C4-2B (cell line): Measurements from ENCODE around the gene NDEL1.

Source experiments
- H3K27ac ChIP-seq: fragments of 450-650 bp; 2 replicates; pipeline ENCODE4 v1.5.1; 2017
- CTCF ChIP-seq: fragments of 450-650 bp; conservative IDR thresholded peaks from 2 replicates; pipeline ENCODE4 v1.5.1; 2017; ENCODE audit warnings: mild to moderate bottlenecking
- ZFX ChIP-seq: fragments of 450-650 bp; IDR thresholded peaks from 2 replicates; pipeline ENCODE4 v1.6.1; 2017

The NDEL1 gene

DNA sequence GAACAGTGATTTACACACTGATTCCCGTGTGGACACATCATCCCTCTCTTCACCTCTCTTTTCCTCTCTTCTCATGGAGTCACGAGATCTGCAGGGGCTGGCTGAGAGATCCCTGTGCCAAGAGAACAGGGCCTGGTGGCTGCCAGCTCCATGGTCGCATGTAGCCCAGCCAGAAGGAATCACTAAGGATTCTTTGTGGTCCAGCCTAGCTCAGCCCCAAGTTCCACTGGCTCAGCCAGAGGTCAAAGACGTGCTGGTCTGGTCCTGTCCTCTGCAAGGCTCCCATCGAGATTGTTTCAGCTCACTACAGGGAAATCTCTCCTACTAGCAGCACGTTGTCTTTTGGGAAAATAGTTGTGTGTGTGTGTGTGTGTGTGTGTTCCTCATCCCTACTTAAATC lies 66.4 kb downstream of the NDEL1 start:
- TF ChIP-seq CTCF (no peak), ZFX (no peak)
- no peak overlapping the region for H3K27ac ChIP-seq

DNA sequence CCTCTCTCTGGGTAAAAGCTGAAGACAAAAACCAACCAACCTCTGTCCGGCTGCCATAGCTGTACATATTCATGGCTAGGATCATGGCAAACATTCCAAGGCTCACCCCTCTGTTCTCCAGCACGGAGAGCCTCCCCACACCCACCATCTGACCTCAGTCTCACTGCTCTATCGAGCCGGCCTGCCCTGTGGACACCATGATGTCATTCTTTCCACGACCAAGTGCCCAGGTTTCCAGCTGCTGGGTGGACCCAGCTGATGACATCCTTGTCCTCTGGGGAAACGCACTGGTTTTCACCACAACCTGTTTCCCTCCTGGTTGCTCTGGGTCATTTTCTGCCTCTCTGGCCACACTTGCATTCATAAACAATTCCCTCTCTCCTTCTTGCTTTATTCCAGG lies 67.7 kb downstream of the NDEL1 start:
- no peak for TF ChIP-seq CTCF
- no peak for TF ChIP-seq ZFX
- no peak overlapping the region for H3K27ac ChIP-seq

GRCh38 chr17:8503807-8504206 lies 68.1 kb downstream of the NDEL1 start:
- no peak overlapping the region for H3K27ac ChIP-seq
- no peak for TF ChIP-seq CTCF
- no peak for TF ChIP-seq ZFX

DNA sequence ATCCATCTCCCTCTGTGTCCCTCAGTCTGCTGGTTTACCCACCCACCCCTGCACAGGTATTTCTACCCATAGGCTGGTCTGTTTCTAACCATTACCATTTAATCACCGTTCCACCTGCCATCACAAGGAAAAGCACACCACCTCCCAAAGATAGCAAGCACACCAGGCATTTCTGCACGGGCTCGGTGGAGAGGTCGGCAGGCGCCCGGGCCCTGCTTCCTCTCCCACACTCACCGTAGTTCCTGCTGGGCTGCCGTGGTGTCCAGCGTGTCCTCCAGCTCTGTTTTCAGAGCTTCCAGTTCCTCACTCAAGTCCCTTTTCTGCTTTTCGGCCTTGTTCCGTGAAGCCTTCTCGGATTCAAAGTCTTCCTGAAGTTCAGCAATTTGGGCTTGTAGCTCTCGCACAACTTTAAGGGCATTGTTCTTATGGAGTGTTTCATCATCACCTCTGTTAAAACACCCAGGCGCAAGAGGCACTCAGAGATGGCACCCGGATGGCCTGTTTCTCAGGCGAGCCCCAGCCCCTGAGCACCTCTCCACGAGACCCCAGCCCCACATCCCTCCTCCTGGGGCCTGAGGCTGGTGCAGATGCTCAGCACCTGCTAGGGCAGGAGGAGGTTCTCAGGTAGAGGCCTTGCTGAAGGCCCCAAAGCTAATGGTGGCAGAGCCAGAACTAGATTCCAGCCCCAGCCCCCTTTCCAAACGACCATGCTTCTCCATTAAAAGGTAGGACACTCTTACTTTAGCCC lies 69.0 kb downstream of the NDEL1 start:
- TF ChIP-seq CTCF, result no peak
- TF ChIP-seq ZFX, result no peak
- no peak overlapping the region for H3K27ac ChIP-seq

- H3K27ac ChIP-seq, result no peak overlapping the region
- TF ChIP-seq CTCF, result no peak
- TF ChIP-seq ZFX, result no peak
Observed at GRCh38 chr17:8506145-8506544, 70.5 kb downstream of the NDEL1 start.

GRCh38 chr17:8514801-8515200 lies 79.1 kb downstream of the NDEL1 start:
- no peak overlapping the region for H3K27ac ChIP-seq
- TF ChIP-seq CTCF (no peak), ZFX (no peak)
